Measurements from ENCODE around the gene LBH.

The LBH gene

DNA sequence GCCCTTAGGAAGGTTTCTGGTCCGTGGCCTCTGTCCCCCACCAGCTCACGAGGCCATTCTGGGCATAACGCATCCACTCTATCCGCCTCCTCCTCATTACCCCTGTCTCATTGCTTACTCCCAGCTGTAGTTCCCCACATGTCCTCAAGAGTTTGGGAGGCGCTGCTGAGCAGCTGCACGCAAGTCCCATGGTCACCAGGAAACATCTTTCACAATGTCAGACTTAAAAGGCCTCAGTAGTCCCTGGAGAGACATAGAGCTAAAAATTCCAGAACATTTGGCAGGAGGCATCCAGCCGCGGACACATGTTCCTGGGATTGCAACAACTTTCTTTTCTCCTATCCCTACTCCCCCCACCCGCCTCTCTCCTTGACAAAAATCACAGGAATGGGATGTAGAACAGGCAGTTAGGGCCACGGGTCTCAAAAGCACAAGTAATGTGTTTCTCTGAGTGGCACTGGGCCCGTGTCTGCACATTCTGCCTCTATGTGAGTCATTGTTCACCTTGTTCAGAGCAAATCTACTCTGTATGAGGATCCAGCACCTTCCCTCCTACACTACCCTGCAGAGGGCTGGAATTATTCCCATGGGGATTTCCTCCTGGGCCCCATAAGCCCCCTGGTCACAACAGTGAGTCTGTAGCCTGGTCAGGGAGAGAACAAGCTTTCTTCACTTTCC is 8.1 kb downstream of the LBH start:
- TF ChIP-seq, protein P1, sequence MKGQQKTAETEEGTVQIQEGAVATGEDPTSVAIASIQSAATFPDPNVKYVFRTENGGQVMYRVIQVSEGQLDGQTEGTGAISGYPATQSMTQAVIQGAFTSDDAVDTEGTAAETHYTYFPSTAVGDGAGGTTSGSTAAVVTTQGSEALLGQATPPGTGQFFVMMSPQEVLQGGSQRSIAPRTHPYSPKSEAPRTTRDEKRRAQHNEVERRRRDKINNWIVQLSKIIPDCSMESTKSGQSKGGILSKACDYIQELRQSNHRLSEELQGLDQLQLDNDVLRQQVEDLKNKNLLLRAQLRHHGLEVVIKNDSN (IDR thresholded peaks at IDR 0.05): no peak
- TF ChIP-seq EP300 (IDR thresholded peaks at IDR 0.05; ENCODE audit: borderline replicate concordance): no peak
- TF ChIP-seq RAD21 (IDR thresholded peaks at IDR 0.05; ENCODE audit: low read depth): peak; percentile 71
- TF ChIP-seq, protein P2, sequence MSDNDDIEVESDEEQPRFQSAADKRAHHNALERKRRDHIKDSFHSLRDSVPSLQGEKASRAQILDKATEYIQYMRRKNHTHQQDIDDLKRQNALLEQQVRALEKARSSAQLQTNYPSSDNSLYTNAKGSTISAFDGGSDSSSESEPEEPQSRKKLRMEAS (IDR thresholded peaks at IDR 0.05): no peak

DNA sequence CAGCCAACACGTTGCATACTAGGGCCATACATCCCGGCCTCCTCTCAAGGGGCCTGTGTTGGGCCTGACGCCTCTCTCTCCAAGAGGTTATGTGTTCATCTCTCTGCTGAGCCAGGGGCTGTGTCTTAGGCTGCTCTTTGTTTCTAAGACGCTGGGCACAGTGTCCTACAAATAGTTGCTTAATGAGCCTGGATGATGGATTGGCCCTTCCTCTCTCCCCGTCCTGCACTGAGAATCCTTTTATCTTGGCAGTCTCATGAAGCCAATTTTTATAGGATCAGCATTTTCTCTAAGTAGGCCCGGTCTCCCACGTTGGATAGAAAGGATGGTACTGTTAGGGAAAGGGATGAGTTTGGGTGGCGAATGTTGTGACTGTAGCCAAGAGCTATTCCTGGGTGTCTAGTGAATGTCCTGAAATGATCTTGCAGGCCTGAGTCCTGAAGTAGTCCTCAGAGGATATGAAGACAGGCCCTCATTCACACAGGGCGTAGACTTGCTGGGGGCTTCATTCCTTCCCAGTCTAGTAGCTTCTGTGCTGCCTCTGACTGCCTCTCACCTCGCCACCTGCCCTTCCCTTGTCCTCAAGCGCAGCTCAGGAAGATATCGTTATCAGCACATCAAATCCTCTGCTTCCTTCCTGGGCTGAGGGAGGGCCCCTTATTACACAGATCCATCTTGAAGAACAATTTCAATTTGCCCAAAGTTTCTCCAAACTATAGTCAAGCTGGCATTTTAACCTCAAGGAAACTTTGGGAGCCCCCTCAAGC is 8.8 kb downstream of the LBH start:
- TF ChIP-seq, protein P1 (IDR thresholded peaks at IDR 0.05): no peak
- TF ChIP-seq RAD21 (IDR thresholded peaks at IDR 0.05; ENCODE audit: low read depth): no peak
- TF ChIP-seq TCF12 (IDR thresholded peaks at IDR 0.05; ENCODE audit: low read depth): no peak
- TF ChIP-seq EP300 (IDR thresholded peaks at IDR 0.05; ENCODE audit: borderline replicate concordance): no peak
- no peak for TF ChIP-seq ZBTB7A (IDR thresholded peaks at IDR 0.05; ENCODE audit: low read depth)
- TF ChIP-seq, protein P2 (IDR thresholded peaks at IDR 0.05): no peak
- TF ChIP-seq CEBPB (IDR thresholded peaks at IDR 0.05): no peak
- no peak for TF ChIP-seq CREB1 (IDR thresholded peaks at IDR 0.05; ENCODE audit: low read depth)
- TF ChIP-seq FOXM1 (IDR thresholded peaks at IDR 0.05; ENCODE audit: borderline replicate concordance, low read depth): no peak
- TF ChIP-seq TEAD4 (IDR thresholded peaks at IDR 0.05): no peak
- TF ChIP-seq, protein P3, sequence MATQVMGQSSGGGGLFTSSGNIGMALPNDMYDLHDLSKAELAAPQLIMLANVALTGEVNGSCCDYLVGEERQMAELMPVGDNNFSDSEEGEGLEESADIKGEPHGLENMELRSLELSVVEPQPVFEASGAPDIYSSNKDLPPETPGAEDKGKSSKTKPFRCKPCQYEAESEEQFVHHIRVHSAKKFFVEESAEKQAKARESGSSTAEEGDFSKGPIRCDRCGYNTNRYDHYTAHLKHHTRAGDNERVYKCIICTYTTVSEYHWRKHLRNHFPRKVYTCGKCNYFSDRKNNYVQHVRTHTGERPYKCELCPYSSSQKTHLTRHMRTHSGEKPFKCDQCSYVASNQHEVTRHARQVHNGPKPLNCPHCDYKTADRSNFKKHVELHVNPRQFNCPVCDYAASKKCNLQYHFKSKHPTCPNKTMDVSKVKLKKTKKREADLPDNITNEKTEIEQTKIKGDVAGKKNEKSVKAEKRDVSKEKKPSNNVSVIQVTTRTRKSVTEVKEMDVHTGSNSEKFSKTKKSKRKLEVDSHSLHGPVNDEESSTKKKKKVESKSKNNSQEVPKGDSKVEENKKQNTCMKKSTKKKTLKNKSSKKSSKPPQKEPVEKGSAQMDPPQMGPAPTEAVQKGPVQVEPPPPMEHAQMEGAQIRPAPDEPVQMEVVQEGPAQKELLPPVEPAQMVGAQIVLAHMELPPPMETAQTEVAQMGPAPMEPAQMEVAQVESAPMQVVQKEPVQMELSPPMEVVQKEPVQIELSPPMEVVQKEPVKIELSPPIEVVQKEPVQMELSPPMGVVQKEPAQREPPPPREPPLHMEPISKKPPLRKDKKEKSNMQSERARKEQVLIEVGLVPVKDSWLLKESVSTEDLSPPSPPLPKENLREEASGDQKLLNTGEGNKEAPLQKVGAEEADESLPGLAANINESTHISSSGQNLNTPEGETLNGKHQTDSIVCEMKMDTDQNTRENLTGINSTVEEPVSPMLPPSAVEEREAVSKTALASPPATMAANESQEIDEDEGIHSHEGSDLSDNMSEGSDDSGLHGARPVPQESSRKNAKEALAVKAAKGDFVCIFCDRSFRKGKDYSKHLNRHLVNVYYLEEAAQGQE (IDR thresholded peaks at IDR 0.05; ENCODE audit: low read depth): no peak

DNA sequence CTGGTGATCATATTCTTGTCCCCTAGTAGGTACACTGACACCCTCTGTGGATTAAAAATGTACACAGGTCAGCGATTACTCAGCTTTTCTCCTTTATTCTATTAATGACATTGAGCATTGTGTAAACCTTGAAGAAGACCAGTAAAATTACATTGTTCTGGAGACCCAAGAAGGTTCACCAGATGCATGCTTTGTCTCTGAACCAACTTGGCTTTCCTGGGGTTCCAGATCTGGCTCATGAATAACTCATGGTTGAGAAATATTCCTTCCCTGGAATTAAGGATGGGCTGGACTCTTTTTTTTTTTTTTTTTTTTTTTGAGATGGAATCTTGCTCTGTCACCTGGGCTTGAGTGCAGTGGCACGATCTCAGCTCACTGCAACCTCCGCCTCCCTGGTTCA is 11.9 kb downstream of the LBH start:
- TF ChIP-seq ZBTB7A (IDR thresholded peaks at IDR 0.05; ENCODE audit: low read depth) (no peak), CEBPB (IDR thresholded peaks at IDR 0.05) (no peak), CREB1 (IDR thresholded peaks at IDR 0.05; ENCODE audit: low read depth) (no peak), TCF12 (IDR thresholded peaks at IDR 0.05; ENCODE audit: low read depth) (no peak), EP300 (IDR thresholded peaks at IDR 0.05; ENCODE audit: borderline replicate concordance) (no peak), NFIC (IDR thresholded peaks at IDR 0.05) (no peak), TEAD4 (IDR thresholded peaks at IDR 0.05) (no peak), FOXM1 (IDR thresholded peaks at IDR 0.05; ENCODE audit: borderline replicate concordance, low read depth) (no peak), RAD21 (IDR thresholded peaks at IDR 0.05; ENCODE audit: low read depth) (no peak)
- TF ChIP-seq, protein P2 (IDR thresholded peaks at IDR 0.05): no peak
- TF ChIP-seq, protein P3 (IDR thresholded peaks at IDR 0.05; ENCODE audit: low read depth): no peak
- TF ChIP-seq, protein P1 (IDR thresholded peaks at IDR 0.05): no peak

DNA sequence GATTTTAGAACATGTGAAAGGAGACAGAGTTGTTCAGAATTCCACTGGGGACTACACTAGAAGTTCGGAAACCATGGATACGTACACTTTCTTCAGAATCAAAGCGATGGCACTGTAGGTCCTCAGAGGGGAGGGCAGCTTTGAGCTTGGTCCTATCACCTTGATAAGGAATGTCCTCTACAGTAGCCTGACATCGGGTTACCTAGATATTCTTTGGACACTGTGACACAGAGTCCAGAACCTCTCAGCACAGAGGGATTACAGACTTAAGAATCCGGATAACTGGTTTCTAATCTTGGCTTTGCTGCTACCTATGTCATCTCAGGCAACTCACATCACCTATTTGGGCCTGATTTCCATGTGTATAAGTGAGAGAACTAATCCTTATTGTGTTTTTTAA is 14.0 kb downstream of the LBH start:
- TF ChIP-seq CEBPB (IDR thresholded peaks at IDR 0.05) (no peak), TCF12 (IDR thresholded peaks at IDR 0.05; ENCODE audit: low read depth) (no peak), RAD21 (IDR thresholded peaks at IDR 0.05; ENCODE audit: low read depth) (no peak), YY1 (IDR thresholded peaks at IDR 0.05; ENCODE audit: low read depth) (no peak), NFIC (IDR thresholded peaks at IDR 0.05) (no peak), FOXM1 (IDR thresholded peaks at IDR 0.05; ENCODE audit: borderline replicate concordance, low read depth) (no peak), EGR1 (IDR thresholded peaks at IDR 0.05) (no peak), TAF1 (IDR thresholded peaks at IDR 0.05; ENCODE audit: low read depth) (no peak), EP300 (IDR thresholded peaks at IDR 0.05; ENCODE audit: borderline replicate concordance) (no peak), ZBTB7A (IDR thresholded peaks at IDR 0.05; ENCODE audit: low read depth) (no peak), TEAD4 (IDR thresholded peaks at IDR 0.05) (no peak)
- TF ChIP-seq, protein P1 (IDR thresholded peaks at IDR 0.05): no peak

Data from Ishikawa (cell line).